Measurements from ENCODE around the gene VANGL1.
"Not testable (repeated sequence)": the region's sequence is repeated elsewhere in the genome, so short reads cannot be mapped to it uniquely, and the experiment has no call there.

VANGL1 gene

DNA sequence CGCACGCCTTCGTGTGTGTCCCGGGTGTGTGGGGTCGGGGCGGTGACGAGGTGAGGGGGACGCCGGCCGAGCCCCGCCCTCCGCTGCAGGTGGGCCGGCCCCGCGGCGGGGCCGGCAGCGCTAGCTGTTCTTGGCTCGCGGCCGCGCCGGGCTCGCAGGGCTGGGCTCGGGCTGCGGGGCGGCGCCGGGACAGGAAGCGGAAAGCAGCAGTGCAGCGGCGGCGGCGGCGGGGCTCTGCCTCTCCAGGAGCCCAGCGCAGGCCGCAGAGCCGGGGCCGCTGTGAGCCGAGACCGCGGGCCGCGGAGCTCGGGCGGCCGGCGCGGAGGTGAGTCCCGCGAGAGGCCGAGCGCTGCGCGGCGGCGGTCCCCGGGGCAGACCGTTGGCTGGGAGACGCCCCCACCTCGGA is at the start of gene VANGL1:
Gene VANGL1, plus strand, starts transcription at position 209 of the 406 bp plus-strand sequence. CDS start 9,444 bp downstream, outside the sequence.
- DNase-seq (ENCODE audit: low read depth, low spot score) = no peak

- no peak for DNase-seq (ENCODE audit: low read depth, low spot score)
Observed at GRCh38 chr1:115592264-115592663, 49.5 kb upstream of the VANGL1 start.

DNA sequence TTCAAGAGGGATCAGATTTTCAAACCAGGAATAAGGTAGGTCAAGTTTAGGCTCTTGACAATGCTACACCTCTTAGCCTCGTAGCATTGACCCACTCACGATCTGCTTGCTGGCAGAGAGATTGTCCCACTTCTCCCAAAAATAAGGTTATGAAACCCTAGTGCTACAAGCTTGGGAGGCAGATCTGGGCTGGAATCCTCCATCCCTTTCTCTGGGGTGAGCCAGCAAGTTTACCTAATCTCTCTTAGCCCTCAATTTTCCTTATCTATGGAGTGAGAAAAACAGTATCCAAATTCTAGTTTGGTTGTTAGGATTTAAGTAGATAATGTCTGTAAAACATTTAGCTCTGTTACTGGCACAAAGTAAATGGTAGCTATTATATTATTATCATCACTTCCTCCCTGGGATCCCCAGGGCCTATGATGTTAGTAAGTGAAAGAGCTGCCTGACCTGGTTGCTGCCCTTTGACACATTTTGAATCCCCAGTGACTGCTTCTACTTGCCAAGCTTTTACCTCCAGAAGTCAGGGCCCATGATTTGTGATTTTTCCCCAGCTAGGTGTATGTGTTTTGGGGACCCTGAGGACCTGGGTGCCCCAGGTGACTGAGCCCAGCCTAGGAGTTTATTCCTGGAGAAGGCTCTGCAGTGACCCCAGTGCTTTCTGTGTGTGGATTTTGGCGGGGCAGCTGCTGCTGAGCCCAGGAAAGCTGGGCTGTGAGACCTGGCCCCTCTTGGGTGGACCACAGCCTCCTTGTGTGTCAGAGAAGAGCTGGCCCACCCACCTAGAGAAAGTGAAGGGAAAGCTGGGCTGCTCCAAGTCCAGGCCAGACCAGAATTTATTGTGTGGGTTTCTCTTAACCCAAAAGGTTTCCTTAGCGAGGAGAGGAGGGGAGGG is 48.2 kb upstream of the VANGL1 start:
- no peak for DNase-seq (ENCODE audit: low read depth, low spot score)

DNA sequence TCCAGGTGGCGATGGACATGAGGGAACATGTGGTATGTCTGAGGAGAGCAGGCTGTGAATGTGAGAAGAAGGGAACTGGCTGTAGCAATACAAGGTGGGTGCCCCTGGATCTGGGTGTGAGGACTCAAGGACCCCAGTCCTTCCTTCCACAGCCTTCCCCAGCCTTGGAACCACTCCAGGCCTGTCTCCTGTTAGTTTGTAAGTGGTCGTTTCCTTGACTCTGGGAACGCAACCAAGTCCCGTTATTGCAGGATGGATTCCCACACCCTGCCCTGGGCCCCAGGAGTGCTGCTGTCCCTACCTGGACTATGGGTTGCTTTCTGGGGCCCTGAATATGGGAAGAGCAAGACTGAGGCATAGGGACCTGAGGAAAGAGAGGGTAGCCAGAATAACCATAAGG is 47.2 kb upstream of the VANGL1 start:
- DNase-seq (ENCODE audit: low read depth, low spot score) = no peak

GRCh38 chr1:115595279-115596079 is 46.3 kb upstream of the VANGL1 start:
- DNase-seq (ENCODE audit: low read depth, low spot score) = peak; percentile 7

GRCh38 chr1:115596080-115596780 is 45.5 kb upstream of the VANGL1 start:
- no peak for DNase-seq (ENCODE audit: low read depth, low spot score)

DNA sequence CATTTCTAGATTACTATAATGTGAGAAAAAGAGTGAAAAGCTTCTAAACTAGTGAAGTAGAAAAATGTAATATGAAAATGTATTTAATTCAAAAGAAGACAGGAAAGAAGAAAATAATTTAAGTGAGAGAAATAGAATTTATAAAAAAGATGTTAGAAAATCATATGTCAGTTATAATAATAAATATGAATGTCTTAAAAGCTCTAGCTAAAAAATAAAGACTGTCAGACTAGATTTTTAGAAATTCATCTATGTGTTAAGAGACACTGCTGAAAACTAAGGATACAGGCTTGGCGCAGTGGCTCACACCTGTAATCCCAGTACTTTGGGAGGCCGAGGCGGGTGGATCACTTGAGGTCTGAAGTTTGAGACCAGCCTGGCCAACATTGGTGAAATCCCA is 37.3 kb upstream of the VANGL1 start:
- no peak for DNase-seq (ENCODE audit: low read depth, low spot score)

GRCh38 chr1:115606305-115606704 is 35.5 kb upstream of the VANGL1 start:
- no peak for DNase-seq (ENCODE audit: low read depth, low spot score)

DNA sequence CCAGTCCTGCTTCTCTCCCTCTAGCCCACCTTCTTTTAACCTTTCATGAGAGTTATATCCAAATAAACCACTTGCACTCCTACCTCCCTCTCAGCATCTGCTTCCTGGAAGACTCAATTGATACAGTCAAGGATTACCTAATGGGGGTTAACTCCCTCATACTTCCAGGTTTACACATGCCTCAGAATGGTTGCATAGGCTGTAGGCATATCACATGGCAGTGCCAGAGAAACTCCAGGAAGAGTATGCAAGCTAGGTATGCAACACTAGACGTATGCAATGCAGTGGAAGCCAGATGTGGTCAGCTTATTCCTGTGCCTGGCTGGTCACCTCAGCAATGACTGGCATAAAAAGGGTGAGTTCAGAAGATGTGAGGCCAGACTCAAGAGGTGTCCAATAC is 32.7 kb upstream of the VANGL1 start:
- no peak for DNase-seq (ENCODE audit: low read depth, low spot score)

DNA sequence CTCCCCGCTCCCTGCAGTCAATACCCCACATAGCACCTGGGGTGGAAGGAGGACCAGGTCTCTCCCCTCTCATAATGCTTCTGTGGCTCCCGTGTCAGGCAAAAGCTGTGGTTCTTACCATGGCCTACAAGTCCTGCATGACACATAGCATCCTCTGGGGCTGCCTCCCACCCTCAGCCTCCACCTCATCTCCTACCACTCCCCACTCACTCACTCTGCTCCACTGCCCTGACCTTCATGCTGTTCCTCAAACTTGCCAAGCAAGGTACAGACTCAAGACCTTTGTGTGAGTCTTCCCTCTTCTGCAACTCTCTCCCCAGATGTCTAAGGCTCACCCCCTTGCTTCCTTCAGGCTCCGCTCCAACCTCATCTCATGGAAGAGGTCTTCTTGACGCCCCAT is 28.0 kb upstream of the VANGL1 start:
- DNase-seq (ENCODE audit: low read depth, low spot score) = no peak

DNA sequence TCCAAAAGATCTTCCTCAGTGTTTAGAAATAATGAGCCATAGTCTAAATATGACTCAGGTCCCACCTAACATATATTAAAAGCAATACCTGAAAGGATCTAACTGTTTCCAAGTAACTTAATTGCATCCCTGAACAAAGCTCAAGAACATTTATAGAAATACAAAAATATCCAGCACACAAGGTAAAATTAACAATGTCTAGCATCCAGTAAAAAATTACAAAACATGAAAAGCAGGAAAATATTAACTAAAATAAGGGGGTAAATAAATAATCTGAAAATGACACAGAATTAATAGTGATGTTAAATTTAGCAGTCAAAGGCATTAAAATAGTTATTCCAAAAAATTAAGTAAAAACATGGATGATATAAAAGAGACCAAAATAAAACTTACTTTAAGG is 21.3 kb upstream of the VANGL1 start:
- DNase-seq (ENCODE audit: low read depth, low spot score) = no peak

- DNase-seq (ENCODE audit: low read depth, low spot score) = no peak
Observed at GRCh38 chr1:115620950-115621349, 20.8 kb upstream of the VANGL1 start.

- DNase-seq (ENCODE audit: low read depth, low spot score) = no peak
Observed at GRCh38 chr1:115624859-115625258, 16.9 kb upstream of the VANGL1 start.

- no peak for DNase-seq (ENCODE audit: low read depth, low spot score)
Observed at GRCh38 chr1:115630342-115630741, 11.4 kb upstream of the VANGL1 start.

- no peak for DNase-seq (ENCODE audit: low read depth, low spot score)
Observed at GRCh38 chr1:115632251-115633026, 9.3 kb upstream of the VANGL1 start.

DNA sequence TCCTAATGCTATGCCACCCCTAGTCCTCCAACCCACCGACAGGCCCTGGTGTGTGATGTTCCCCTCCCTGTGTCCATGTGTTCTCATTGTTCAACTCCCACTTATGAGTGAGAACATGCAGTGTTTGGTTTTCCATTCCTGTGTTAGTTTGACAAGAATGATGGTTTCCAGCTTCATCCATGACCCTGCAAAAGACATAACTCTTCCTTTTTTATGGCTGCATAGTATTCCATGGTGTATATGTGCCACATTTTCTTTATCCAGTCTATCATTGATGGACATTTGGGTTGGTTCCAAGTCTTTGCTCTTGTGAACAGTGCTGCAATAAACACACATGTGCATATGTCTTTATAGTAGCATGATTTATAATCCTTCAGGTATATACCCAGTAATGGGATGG is 8.2 kb upstream of the VANGL1 start:
- DNase-seq (ENCODE audit: low read depth, low spot score) = not testable (repeated sequence)

- DNase-seq (ENCODE audit: low read depth, low spot score) = not testable (repeated sequence)
Observed at GRCh38 chr1:115637247-115637646, 4.5 kb upstream of the VANGL1 start.

DNA sequence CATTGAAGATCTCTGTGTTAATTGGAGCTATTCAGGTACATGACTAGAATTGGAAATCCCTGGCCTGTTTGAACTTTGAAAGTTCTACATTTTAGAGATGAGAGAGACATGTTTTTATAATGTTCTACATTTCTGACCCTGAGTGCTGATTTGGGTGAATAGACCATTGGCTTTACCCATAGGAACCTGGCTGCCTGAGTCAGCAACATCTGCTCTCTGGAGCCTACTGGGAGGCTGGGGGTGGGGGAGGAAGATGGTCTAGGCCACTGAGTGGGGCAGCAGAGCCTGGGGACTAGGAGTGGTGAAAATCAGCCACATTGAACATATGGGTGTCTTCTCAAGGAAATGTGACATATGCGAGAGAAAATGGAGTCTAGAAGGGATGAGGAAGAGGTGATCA is 1.4 kb upstream of the VANGL1 start:
- no peak for DNase-seq (ENCODE audit: low read depth, low spot score)

- DNase-seq (ENCODE audit: low read depth, low spot score) = no peak
Observed at GRCh38 chr1:115642168-115643072, 650 bp downstream of the VANGL1 start.

DNA sequence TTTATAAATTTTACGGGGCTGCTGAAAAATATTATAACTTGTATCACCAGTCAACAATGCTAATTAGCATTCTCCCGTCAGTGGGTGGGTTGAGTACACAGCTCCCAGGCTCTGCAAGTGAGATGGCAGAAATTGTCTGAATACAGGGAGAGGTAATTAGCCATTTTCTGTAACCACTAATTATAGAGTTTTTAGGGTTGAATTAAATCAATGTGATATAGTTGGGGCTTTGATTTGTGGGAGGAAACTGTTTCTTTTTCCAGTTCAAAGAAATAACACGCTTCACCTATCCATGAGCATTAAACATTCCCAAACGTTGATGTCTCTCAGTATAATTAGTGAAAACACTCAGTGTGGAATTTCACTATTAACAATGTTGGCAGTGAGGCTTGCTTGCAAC is 1.5 kb downstream of the VANGL1 start:
- no peak for DNase-seq (ENCODE audit: low read depth, low spot score)

All from activated naive CD8-positive, alpha-beta T cell treated with anti-CD3 and anti-CD28 coated beads, Interleukin-2, amount 50 U/mL, for 16 hours (primary cell).